NK-92 (cell line): Measurements from ENCODE around the gene MAP1A.
"Not testable (repeated sequence)": the region's sequence is repeated elsewhere in the genome, so short reads cannot be mapped to it uniquely, and the experiment has no call there.

Experiments
- DNase-seq: peaks from one replicate; lab custom pipeline; 2025; ENCODE audit not compliant: unreplicated experiment; lab: John Stamatoyannopoulos, UW

The MAP1A gene

GRCh38 chr15:43528542-43529007, 11.2 kb downstream of the MAP1A start:
- DNase-seq, result no peak

DNA sequence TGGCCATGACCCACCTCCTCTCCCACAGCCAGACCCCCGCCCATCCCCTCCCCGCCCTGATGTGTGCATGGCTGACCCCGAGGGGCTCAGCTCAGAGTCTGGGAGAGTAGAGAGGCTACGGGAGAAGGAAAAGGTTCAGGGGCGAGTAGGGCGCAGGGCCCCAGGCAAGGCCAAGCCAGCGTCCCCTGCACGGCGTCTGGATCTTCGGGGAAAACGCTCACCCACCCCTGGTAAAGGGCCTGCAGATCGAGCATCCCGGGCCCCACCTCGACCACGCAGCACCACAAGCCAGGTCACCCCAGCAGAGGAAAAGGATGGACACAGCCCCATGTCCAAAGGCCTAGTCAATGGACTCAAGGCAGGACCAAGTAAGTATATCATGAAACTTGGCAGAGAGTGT, 11.7 kb downstream of the MAP1A start:
- DNase-seq, result no peak

- no peak for DNase-seq
Observed at GRCh38 chr15:43529587-43530345, 12.4 kb downstream of the MAP1A start.

GRCh38 chr15:43531018-43531670, 13.7 kb downstream of the MAP1A start:
- DNase-seq, result no peak

- not testable (repeated sequence) for DNase-seq
Observed at GRCh38 chr15:43532826-43533225, 15.4 kb downstream of the MAP1A start.

- DNase-seq, result no peak
Observed at GRCh38 chr15:43534897-43535296, 17.5 kb downstream of the MAP1A start.

DNA sequence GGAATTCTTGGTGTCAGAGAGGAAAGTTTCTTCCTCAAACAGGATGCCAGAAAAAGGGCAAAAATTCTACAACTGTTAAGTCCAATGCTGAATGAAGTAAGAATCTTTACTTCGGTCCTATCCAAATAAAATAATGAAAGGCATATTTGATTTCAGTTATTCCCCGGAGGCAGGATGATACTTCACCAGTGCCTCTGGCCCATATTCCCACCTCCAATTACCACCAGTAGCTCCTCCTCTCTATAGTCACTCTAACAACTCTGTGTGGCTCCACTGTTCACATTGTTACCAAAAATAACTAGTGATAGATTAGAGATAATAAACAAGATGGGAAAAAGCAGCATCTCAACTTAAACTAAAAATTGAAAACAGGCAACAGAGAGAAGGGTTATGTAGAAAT, 20.7 kb downstream of the MAP1A start:
- DNase-seq, result no peak

- DNase-seq, result no peak
Observed at GRCh38 chr15:43541785-43542184, 24.4 kb downstream of the MAP1A start.

DNA sequence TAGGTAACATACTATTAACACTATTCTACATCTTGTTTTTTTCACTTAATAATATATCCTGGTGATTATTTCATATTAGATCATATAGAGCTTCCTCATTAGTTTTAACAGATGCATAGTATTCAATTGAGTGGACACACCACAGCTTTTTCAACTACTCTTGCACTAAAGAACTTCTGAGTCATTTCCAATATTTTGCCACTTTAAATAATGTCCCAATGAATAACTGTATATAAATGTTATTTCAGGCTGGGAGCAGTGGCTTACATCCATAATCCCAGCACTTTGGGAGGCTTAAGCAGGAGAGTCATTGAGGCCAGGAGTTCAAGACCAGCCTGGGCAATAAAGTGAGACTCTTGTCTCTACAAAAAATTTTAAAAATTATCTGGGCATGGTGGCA, 26.9 kb downstream of the MAP1A start:
- DNase-seq, result no peak

DNA sequence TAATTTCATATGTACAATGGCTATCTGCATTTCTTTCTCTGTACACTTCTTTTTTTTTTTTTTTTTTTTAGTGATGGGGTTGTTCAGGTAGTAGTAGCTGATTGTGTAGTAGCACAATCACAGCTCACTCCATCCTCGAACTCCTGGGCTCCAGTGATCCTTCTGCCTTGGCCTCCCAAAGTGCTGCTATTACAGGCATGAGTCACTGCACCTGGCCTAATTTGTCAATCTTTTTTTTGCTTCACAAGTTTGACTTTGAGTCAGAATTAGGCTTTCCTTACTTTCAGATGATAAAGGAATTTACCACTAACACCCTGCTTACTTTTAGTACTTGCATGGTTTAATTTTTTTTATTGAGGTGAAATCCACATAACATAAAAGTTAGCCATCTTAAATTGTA, 28.0 kb downstream of the MAP1A start:
- no peak for DNase-seq

DNA sequence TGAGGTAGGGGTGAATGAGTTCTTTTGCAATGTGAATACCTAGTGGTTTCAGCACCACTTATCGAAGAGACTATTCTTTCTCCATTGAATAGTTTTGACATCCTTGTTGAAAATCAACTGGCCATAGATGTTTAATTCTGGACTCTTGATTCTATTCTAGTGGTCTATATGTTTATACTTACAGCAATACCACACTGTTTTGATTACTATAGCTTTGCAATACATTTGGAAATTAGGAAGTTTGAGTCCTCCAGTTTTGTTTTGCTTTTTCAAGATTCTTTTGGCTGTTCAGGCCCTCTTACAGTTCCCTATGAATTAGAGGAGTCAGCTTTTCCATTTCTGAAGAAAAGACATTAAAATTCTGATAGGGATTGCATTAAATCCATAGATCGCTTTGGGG, 30.1 kb downstream of the MAP1A start:
- no peak for DNase-seq

- DNase-seq, result no peak
Observed at GRCh38 chr15:43550527-43551363, 33.3 kb downstream of the MAP1A start.

GRCh38 chr15:43552256-43552655, 34.8 kb downstream of the MAP1A start:
- DNase-seq, result no peak

DNA sequence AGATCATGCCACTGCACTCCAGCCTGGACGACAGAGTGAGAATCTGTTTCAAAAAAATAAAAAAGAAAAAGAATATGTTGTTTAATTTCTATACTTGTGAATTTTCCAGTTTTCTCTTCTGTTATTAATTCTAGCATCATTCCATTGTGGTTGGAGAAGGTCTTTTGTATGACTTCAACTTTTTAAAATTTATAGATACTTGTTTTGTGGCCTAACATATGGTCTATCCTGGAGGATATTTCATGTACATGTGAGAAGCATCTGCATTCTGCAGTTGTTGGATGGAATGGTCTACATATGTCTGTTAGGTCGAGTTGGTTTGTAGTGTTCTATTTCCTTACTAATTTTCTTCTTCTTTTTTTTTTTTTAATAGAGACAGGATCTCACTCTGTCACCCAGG, 35.6 kb downstream of the MAP1A start:
- no peak for DNase-seq

DNA sequence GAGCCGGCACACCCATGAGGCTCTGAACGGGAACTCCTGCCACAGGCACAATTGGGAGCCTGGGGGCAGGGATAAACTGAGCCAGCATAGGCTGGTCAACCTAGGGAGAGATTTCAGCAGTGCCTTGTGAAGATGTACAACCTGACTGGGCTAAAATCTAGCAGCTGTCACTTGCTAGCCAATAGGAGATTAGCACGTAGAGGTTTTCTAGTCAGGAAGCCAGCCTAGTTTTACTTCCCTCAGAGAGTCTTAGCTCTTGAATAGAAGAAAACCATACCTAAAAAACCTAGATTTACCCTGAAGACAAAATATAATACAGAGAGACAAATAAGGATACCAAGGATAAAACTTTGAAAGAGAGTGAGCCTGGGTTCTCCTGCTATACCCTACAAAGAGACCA, 45.3 kb downstream of the MAP1A start:
- not testable (repeated sequence) for DNase-seq

DNA sequence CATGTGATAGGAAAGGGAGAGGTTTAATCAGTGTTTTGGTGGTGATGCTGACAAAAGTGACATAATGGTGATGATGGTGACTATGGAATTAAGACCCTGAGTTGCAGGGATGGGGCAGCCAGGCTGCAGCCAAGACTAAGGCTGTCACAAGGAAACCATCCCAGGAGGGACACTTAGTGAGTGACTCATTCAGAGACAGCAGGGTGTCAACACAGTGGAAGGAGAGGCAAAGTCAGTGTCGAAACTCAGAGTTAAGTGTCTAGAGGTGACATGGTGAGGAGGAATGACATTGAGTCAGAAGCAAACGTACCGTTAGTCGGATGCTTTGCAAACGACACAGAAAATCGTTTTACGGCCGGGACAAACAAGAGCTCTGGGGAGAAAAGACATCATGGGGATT, 46.4 kb downstream of the MAP1A start:
- not testable (repeated sequence) for DNase-seq

DNA sequence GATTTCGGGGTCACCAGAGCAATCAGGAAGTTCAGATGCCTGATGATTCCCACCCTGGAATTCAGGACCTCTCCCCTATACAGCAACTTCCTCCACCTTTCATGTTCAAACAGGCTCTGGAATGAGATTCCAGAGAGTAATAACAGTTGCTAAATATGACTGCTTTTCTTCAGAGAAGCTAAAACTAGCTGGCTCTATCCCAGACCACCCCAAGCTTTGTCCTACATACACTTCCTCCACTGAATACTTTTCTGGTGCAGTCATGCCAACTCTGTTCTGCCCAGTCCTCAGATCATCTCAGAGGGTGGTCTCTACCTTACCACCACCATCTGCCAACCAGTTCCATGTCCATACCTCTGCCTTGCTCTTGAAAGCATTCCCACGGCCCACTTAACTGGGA, 49.2 kb downstream of the MAP1A start:
- DNase-seq, result not testable (repeated sequence)

DNA sequence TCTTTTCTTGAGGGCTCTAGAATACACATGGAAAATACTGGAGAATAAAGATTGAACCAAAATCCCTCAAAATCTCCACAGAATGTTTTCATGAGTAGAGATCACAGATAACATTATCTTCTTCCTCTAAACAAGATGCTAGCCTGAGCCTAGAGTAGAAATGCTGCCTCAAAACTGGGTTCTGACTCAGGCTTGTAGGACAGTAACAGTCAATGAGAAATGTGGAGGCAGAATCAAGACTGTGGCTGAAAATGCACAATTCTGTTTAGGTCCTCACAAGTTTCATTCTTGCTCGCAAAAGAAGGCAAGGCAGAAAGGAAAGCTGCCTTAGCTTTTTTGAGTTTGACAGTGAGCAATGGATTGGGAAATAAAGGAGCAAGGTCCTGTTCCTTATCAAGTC, 57.2 kb downstream of the MAP1A start:
- DNase-seq, result not testable (repeated sequence)
